Measurements from ENCODE around the gene NOS3. TPM values are rescaled to one million over a fixed set of nuclear protein-coding genes. Genes with fewer than 3 reads are reported as not detected.

The NOS3 gene
- total and polyA plus RNA-seq, 9 of the 15 experiments (the other 6 are each of a cell fraction or from before 2014, with no cell fraction given), result 1.1 to 121 (median 23.6) TPM

- H3K9me3 ChIP-seq (replicated peaks; ENCODE audit: control insufficient read depth, insufficient read depth, low read depth, low read length), result no peaks in the 10 kb centered on the region
- no peak overlapping the region for H2AFZ ChIP-seq (ENCODE audit: low read depth, low read length)
- ATAC-seq (peak; percentile 68), FAIRE-seq (peak; percentile 85), DNase-seq (ENCODE audit: extremely low read depth in 1 of 4, low spot score in 3 of 4) (peak in 3 of 4 experiments; percentile 73 to 82 (median 80))
- WGBS (ENCODE audit: insufficient coverage, low coverage, missing lambda C conversion rate), result 86% methylated on average over 1 of the region's 1 CpG
- no peaks in the 10 kb centered on the region for H3K9me1 ChIP-seq (ENCODE audit: control insufficient read depth, insufficient read depth, low read length)
- CTCF ChIA-PET (ENCODE audit: low intra/inter-chr PET ratio), result interaction anchor here (0.6 to 4.3 kb wide), 6 partner anchors 22 to 145 kb away, joined by 3 to 27 read pairs (median 4); no protein-coding TSS in a partner anchor
- peaks cover 39% of the 10 kb centered on the region for H3K79me2 ChIP-seq (ENCODE audit: control insufficient read depth, insufficient read depth, low read length)
- intact Hi-C loops (cut with micrococcal nuclease), result loop anchor here (10.0 kb wide), 1 partner anchor 209 kb away; no protein-coding TSS in a partner anchor
- H4K20me1 ChIP-seq (replicated peaks; ENCODE audit: control insufficient read depth, insufficient read depth, low read length), result no peaks in the 10 kb centered on the region
- in situ Hi-C loops (cut with MboI), result no loop called here
- POLR2A ChIA-PET, result interaction anchor here (1.7 to 1.8 kb wide), 2 partner anchors 13 to 20 kb away, joined by 3 to 6 read pairs; no protein-coding TSS in a partner anchor
- BruUV-seq (replicated peaks), result no TSS peak
- H3K9ac ChIP-seq (ENCODE audit: insufficient read depth in 1 of 2, low read depth in 2 of 2, low read length in 2 of 2), result peak overlapping the region in 1 of 2 experiments; percentile 89; a peak in 1 of 4 replicates
- H3K27me3 ChIP-seq (ENCODE audit: control insufficient read depth in 2 of 2, insufficient read depth in 2 of 2, low read length in 2 of 2), result no peaks in the 10 kb centered on the region
- H3K4me2 ChIP-seq (ENCODE audit: insufficient read depth, low read length), result no peak overlapping the region
- H3K27ac ChIP-seq (ENCODE audit: extremely low read depth, low read depth, low read length), result no peak overlapping the region
- H3K4me1 ChIP-seq (replicated peaks in 1 of 2; ENCODE audit: control insufficient read depth in 2 of 2, insufficient read depth in 2 of 2, low read length in 2 of 2), result peaks cover 76% of the 10 kb centered on the region in 2 experiments
- H3K4me3 ChIP-seq, result no peak overlapping the region
- H3K36me3 ChIP-seq (ENCODE audit: control insufficient read depth, insufficient read depth, low read length), result peaks cover 13% of the 10 kb centered on the region; the same call in 1 of the 3 replicates
- peak; percentile 81 for TF ChIP-seq ZNF316 (IDR thresholded peaks at IDR 0.05)
- no peak for TF ChIP-seq SP1 (CRISPR knock-in tag; IDR thresholded peaks at IDR 0.05)
- no peak for TF ChIP-seq HIVEP1 (CRISPR knock-in tag; IDR thresholded peaks at IDR 0.05)
- peak; percentile 55 for TF ChIP-seq KLF16 (IDR thresholded peaks at IDR 0.05)
- TF ChIP-seq RAD21 (CRISPR knock-in tag; conservative IDR thresholded peaks at IDR 0.05 in 1 of 2, IDR thresholded peaks at IDR 0.05 in 1 of 2), result peak; percentile 68 to 89
- no peak for TF ChIP-seq MTA2 (IDR thresholded peaks at IDR 0.05; ENCODE audit: low read depth)
- no peak for TF ChIP-seq TRIM28 (IDR thresholded peaks at IDR 0.05)
- TF ChIP-seq HES1 (IDR thresholded peaks at IDR 0.05; ENCODE audit: low read depth), result no peak
- TF ChIP-seq TRIM25 (IDR thresholded peaks at IDR 0.05; ENCODE audit: borderline replicate concordance), result no peak
- TF ChIP-seq EZH2 (IDR thresholded peaks at IDR 0.05; ENCODE audit: borderline replicate concordance, low read depth, low read length), result no peak
- TF ChIP-seq CC2D1A (IDR thresholded peaks at IDR 0.05), result 0 out of 2 replicates have a peak, but pooled peaks have one; percentile 26
- TF ChIP-seq ZNF165 (CRISPR knock-in tag; IDR thresholded peaks at IDR 0.05; ENCODE audit: borderline replicate concordance), result no peak
- TF ChIP-seq L3MBTL2 (IDR thresholded peaks at IDR 0.05), result no peak
- peak in 1 of 2 experiments; percentile 17; a peak in 1 of 4 replicates for TF ChIP-seq SIN3A (IDR thresholded peaks at IDR 0.05; ENCODE audit: borderline replicate concordance in 2 of 2, control insufficient read depth in 1 of 2, low read depth in 2 of 2, low read length in 2 of 2)
- TF ChIP-seq ZNF717 (CRISPR knock-in tag; IDR thresholded peaks at IDR 0.05), result no peak
- TF ChIP-seq XRCC5 (IDR thresholded peaks at IDR 0.05; ENCODE audit: low read depth, low read length), result no peak
- peak; percentile 30; the same call in 1 of the 2 replicates for TF ChIP-seq BHLHE40 (IDR thresholded peaks at IDR 0.05; ENCODE audit: low read length)
- no peak for TF ChIP-seq BCLAF1 (IDR thresholded peaks at IDR 0.05; ENCODE audit: borderline replicate concordance in 1 of 2, control insufficient read depth in 1 of 2, low read depth in 2 of 2, low read length in 1 of 2)
- no peak for TF ChIP-seq ZNF707 (CRISPR knock-in tag; conservative IDR thresholded peaks at IDR 0.05)
Observed at GRCh38 chr7:150966002-150966401, 24.8 kb upstream of the NOS3 start.

Data from K562 (cell line).